ENCODE results near the gene AGBL4.
"Not testable (repeated sequence)": the region's sequence is repeated elsewhere in the genome, so short reads cannot be mapped to it uniquely, and the experiment has no call there.

- TF ChIP-seq CTCF (IDR thresholded peaks at IDR 0.05; ENCODE audit: low read length); EZH2 (IDR thresholded peaks at IDR 0.05; ENCODE audit: borderline replicate concordance, low read length): not testable (repeated sequence)
Observed at GRCh38 chr1:49787013-49787412, 236.7 kb downstream of the AGBL4 start.

Data from OCI-LY1 (cell line).